H9 (cell line): ENCODE measurements around the gene MVB12A. TPM values are rescaled to one million over a fixed set of nuclear protein-coding genes. Genes with fewer than 3 reads are reported as not detected.

Experiments
- DNase-seq: peaks from one replicate; pipeline ENCODE4 v3.0.0-alpha.2; 2017
- H2AFZ ChIP-seq: one replicate; pipeline ENCODE4 v1.6.1; 2013; ENCODE audit warnings: mild to moderate bottlenecking, low read length, control low read depth, moderate library complexity
- H2AK5ac ChIP-seq: 2 replicates; pipeline ENCODE4 v1.6.1; 2013; ENCODE audit warnings: low read length, control low read depth, mixed read lengths; ENCODE audit not compliant: insufficient read length
- H2BK120ac ChIP-seq: one replicate; pipeline ENCODE4 v1.6.1; 2013; ENCODE audit warnings: low read depth, mild to moderate bottlenecking, low read length, control low read depth, inconsistent platforms; ENCODE audit not compliant: poor library complexity, severe bottlenecking
- H2BK12ac ChIP-seq: 2 replicates; pipeline ENCODE4 v1.6.1; 2013; ENCODE audit warnings: low read length, control low read depth, mixed read lengths, low read depth; ENCODE audit not compliant: insufficient read length
- H2BK15ac ChIP-seq: 2 replicates; pipeline ENCODE4 v1.6.1; 2013; ENCODE audit warnings: low read depth, low read length, control low read depth
- H2BK20ac ChIP-seq: one replicate; pipeline ENCODE4 v1.6.1; 2013; ENCODE audit warnings: low read depth, mild to moderate bottlenecking, low read length, control low read depth, inconsistent platforms; ENCODE audit not compliant: poor library complexity, severe bottlenecking
- H2BK5ac ChIP-seq: 2 replicates; pipeline ENCODE4 v1.6.1; 2013; ENCODE audit warnings: low read length, control low read depth, mixed read lengths; ENCODE audit not compliant: insufficient read length
- H3K14ac ChIP-seq: 2 replicates; pipeline ENCODE4 v1.6.1; 2013; ENCODE audit warnings: low read length, control low read depth; ENCODE audit not compliant: insufficient read depth
- H3K18ac ChIP-seq: 2 replicates; pipeline ENCODE4 v1.6.1; 2013; ENCODE audit warnings: low read depth, mild to moderate bottlenecking, mixed read lengths, low read length, control low read depth; ENCODE audit not compliant: insufficient read length
- H3K23ac ChIP-seq: 2 replicates; pipeline ENCODE4 v1.6.1; 2013; ENCODE audit warnings: low read length, control low read depth, mixed read lengths, low read depth; ENCODE audit not compliant: insufficient read length
- H3K23me2 ChIP-seq: 2 replicates; pipeline ENCODE4 v1.6.1; 2013; ENCODE audit warnings: low read depth, mild to moderate bottlenecking, mixed read lengths, low read length, control low read depth; ENCODE audit not compliant: insufficient read length, poor library complexity, severe bottlenecking
- H3K27ac ChIP-seq: 2 replicates; pipeline ENCODE4 v1.5.1; 2013; ENCODE audit warnings: low read length, control low read depth, mixed read lengths, low read depth; ENCODE audit not compliant: insufficient read length
- H3K27me3 ChIP-seq: 2 replicates; pipeline ENCODE4 v1.6.1; 2013; ENCODE audit warnings: low read length, control low read depth, inconsistent platforms; ENCODE audit not compliant: insufficient read depth
- H3K4ac ChIP-seq: 2 replicates; pipeline ENCODE4 v1.6.1; 2013; ENCODE audit warnings: low read depth, mild to moderate bottlenecking, control low read depth, inconsistent platforms, low read length, moderate library complexity
- H3K4me1 ChIP-seq: 2 replicates; pipeline ENCODE4 v1.6.1; 2013; ENCODE audit warnings: low read length, control low read depth, inconsistent platforms; ENCODE audit not compliant: insufficient read depth
- H3K4me2 ChIP-seq: 2 replicates; pipeline ENCODE4 v1.6.1; 2013; ENCODE audit warnings: low read length, control low read depth, mixed read lengths; ENCODE audit not compliant: insufficient read length, insufficient read depth
- H3K56ac ChIP-seq: 2 replicates; pipeline ENCODE4 v1.6.1; 2013; ENCODE audit warnings: low read depth, mild to moderate bottlenecking, mixed read lengths, low read length, control low read depth; ENCODE audit not compliant: insufficient read length
- H3K79me1 ChIP-seq: 2 replicates; pipeline ENCODE4 v1.6.1; 2013; ENCODE audit warnings: low read depth, mild to moderate bottlenecking, moderate library complexity, low read length, control low read depth, inconsistent platforms; ENCODE audit not compliant: insufficient read depth, poor library complexity, severe bottlenecking
- H3K79me2 ChIP-seq: 2 replicates; pipeline ENCODE4 v1.6.1; 2013; ENCODE audit warnings: low read length, control low read depth, inconsistent platforms; ENCODE audit not compliant: insufficient read depth
- H3K9ac ChIP-seq: 2 replicates; pipeline ENCODE4 v1.6.1; 2013; ENCODE audit warnings: low read length, control low read depth, mixed read lengths; ENCODE audit not compliant: insufficient read length; ENCODE audit errors: extremely low read depth
- H3K9me3 ChIP-seq: one replicate; pipeline ENCODE4 v1.6.1; 2013; ENCODE audit warnings: low read depth, low read length, inconsistent platforms; ENCODE audit not compliant: control insufficient read depth
- H3T11ph ChIP-seq: one replicate; pipeline ENCODE4 v1.6.1; 2013; ENCODE audit warnings: mild to moderate bottlenecking, low read length, control low read depth, inconsistent platforms
- H4K20me1 ChIP-seq: one replicate; pipeline ENCODE4 v1.6.1; 2013; ENCODE audit not compliant: control insufficient read depth, insufficient read length, insufficient read depth
- H4K5ac ChIP-seq: 2 replicates; pipeline ENCODE4 v1.6.1; 2013; ENCODE audit warnings: low read depth, mild to moderate bottlenecking, mixed read lengths, low read length, control low read depth; ENCODE audit not compliant: insufficient read length
- H4K8ac ChIP-seq: replicated peaks from 2 replicates; pipeline ENCODE4 v1.6.1; 2013; ENCODE audit warnings: low read length, control low read depth, mixed read lengths, low read depth; ENCODE audit not compliant: insufficient read length
- H4K91ac ChIP-seq: 2 replicates; pipeline ENCODE4 v1.6.1; 2013; ENCODE audit warnings: low read depth, mild to moderate bottlenecking, moderate library complexity, mixed read lengths, low read length, control low read depth; ENCODE audit not compliant: insufficient read length
- H3K27ac Mint-ChIP-seq, 3 experiments: 2 replicates in 2 of 3; 3 replicates in 1 of 3; pipeline ENCODE4 v1.8.0; 2020 to 2021; ENCODE audit warnings: mixed read lengths in 3 of 3, mild to moderate bottlenecking in 1 of 3, moderate library complexity in 1 of 3
- H3K27me3 Mint-ChIP-seq: 2 replicates; pipeline ENCODE4 v1.8.0; 2021; ENCODE audit warnings: low read depth, mild to moderate bottlenecking, moderate library complexity, mixed read lengths
- H3K36me3 Mint-ChIP-seq, 3 experiments: 2 replicates in 2 of 3; 3 replicates in 1 of 3; pipeline ENCODE4 v1.8.0; 2020 to 2021; ENCODE audit warnings: low read depth in 3 of 3, mixed read lengths in 3 of 3; ENCODE audit not compliant: insufficient read depth in 1 of 3
- H3K4me1 Mint-ChIP-seq, 2 experiments: 2 replicates each; pipeline ENCODE4 v1.8.0; 2020; ENCODE audit warnings: mixed read lengths in 2 of 2
- H3K4me3 Mint-ChIP-seq, 2 experiments: 2 replicates in 1 of 2; 3 replicates in 1 of 2; pipeline ENCODE4 v1.8.0; 2020 to 2021; ENCODE audit warnings: mild to moderate bottlenecking in 2 of 2, mixed read lengths in 2 of 2, moderate library complexity in 1 of 2
- H3K9me3 Mint-ChIP-seq, 2 experiments: 2 replicates in 1 of 2; 3 replicates in 1 of 2; pipeline ENCODE4 v1.8.0; 2020; ENCODE audit warnings: mild to moderate bottlenecking in 2 of 2, mixed read lengths in 2 of 2, moderate library complexity in 1 of 2
- CTCF ChIP-seq: fragments of 200-600 bp; sonication (generic); conservative IDR thresholded peaks from 3 replicates; pipeline ENCODE4 v1.8.0; 2021; ENCODE audit warnings: antibody characterized with exemption, mild to moderate bottlenecking
- WGBS: extraction: QIAGEN DNeasy Blood & Tissue Kit; methylation state at CpG from one replicate; pipeline ENCODE4 v1.1.7; 2013; ENCODE audit warnings: missing lambda C conversion rate, low lambda C conversion rate, mixed read lengths; ENCODE audit not compliant: insufficient read length; ENCODE audit errors: extremely low coverage; 5-methylcytosine and 5-hydroxymethylcytosine counted together
- total RNA-seq: library from RNA; stranded (reverse); gene quantifications from 2 replicates; pipeline ENCODE4 v1.2.1, GENCODE V29; 2021

Gene MVB12A
- total RNA-seq, 1 experiment from 2014 or later: 50.4 TPM

DNA sequence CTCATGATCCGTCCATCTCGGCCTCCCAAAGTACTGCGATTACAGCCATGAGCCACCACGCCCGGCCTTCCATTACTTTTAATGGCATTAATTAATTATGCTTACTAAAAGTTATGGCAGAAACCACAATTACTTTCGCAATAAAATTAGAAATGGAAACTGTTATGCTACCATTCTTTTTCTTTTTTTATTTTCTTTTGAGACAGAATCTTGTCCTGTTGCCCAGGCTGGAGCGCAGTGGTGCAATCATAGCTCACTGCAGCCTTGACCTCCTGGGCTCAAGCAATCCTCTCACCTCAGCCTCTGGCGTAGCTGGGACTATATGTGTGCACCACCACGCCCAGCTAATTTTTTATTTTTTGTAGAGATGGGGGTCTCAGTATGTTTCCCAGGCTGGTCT, 9.9 kb upstream of the MVB12A start:
- no CpG with 5 or more reads among the region's 9 CpGs for WGBS
- Histone ChIP-seq H3K4ac (no peak overlapping the region), H3K4me1 (peaks cover 3% of the 10 kb centered on the region; the same call in 1 of the 2 replicates), H2BK15ac (no peak overlapping the region), H3K79me1 (no peaks in the 10 kb centered on the region), H2BK5ac (no peak overlapping the region), H4K91ac (no peak overlapping the region), H3K18ac (no peak overlapping the region), H3K27me3 (no peaks in the 10 kb centered on the region), H2AK5ac (no peak overlapping the region), H3K23ac (no peak overlapping the region), H3K79me2 (no peaks in the 10 kb centered on the region; the same call in 1 of the 2 replicates), H3K23me2 (peaks cover 7% of the 10 kb centered on the region), H2BK20ac (no peak overlapping the region), H3K4me2 (no peak overlapping the region), H3T11ph (no peak overlapping the region), H3K9me3 (no peaks in the 10 kb centered on the region), H4K20me1 (no peaks in the 10 kb centered on the region), H2BK120ac (no peak overlapping the region), H2BK12ac (no peak overlapping the region), H3K56ac (no peak overlapping the region), H3K9ac (no peak overlapping the region), H2AFZ (no peak overlapping the region), H4K5ac (no peak overlapping the region), H4K8ac (no peak overlapping the region), H3K14ac (no peak overlapping the region), H3K27ac (no peak overlapping the region)
- Mint-ChIP-seq H3K9me3 (no peaks in the 10 kb centered on the region), H3K36me3 (peaks cover 2 to 27% (median 7%) of the 10 kb centered on the region in 3 experiments; a peak in 4 of 7 replicates), H3K27me3 (peaks cover 13% of the 10 kb centered on the region), H3K4me3 (no peak overlapping the region), H3K4me1 (peaks cover 37 to 45% of the 10 kb centered on the region in 2 experiments), H3K27ac (no peak overlapping the region; a peak in 1 of 7 replicates)
- TF ChIP-seq CTCF: no peak
- DNase-seq: no peak
